MM.1S (cell line): Measurements from ENCODE around the gene LYSMD2.

Experiments
- DNase-seq: peaks from one replicate; pipeline ENCODE4 v3.0.0-alpha.2; 2015
- H2AFZ ChIP-seq: fragments of 300-600 bp; sonication (generic); 2 replicates; pipeline ENCODE4 v1.6.0; 2016; ENCODE audit warnings: antibody characterized with exemption, low read length
- H3F3A ChIP-seq: fragments of 300-600 bp; sonication (generic); 2 replicates; pipeline ENCODE4 v1.6.1; 2016; ENCODE audit warnings: mild to moderate bottlenecking, antibody characterized with exemption, low read length, moderate library complexity, mixed read lengths; ENCODE audit not compliant: insufficient read depth
- H3K27ac ChIP-seq: fragments of 300-600 bp; sonication (generic); 2 replicates; pipeline ENCODE4 v1.5.1; 2016; ENCODE audit warnings: mild to moderate bottlenecking, low read length
- H3K27me3 ChIP-seq: fragments of 300-600 bp; sonication (generic); replicated peaks from 2 replicates; pipeline ENCODE4 v1.6.0; 2016; ENCODE audit warnings: low read length; ENCODE audit not compliant: insufficient read depth
- H3K36me3 ChIP-seq: fragments of 300-600 bp; sonication (generic); replicated peaks from 2 replicates; pipeline ENCODE4 v1.6.1; 2016; ENCODE audit warnings: mild to moderate bottlenecking, low read length, mixed read lengths; ENCODE audit not compliant: insufficient read depth
- H3K4me1 ChIP-seq: fragments of 300-600 bp; sonication (generic); 2 replicates; pipeline ENCODE4 v1.6.1; 2016; ENCODE audit warnings: low read length, mixed read lengths
- H3K4me2 ChIP-seq: fragments of 300-600 bp; sonication (generic); 2 replicates; pipeline ENCODE4 v1.6.0; 2016; ENCODE audit warnings: low read depth, low read length
- H3K4me3 ChIP-seq: fragments of 300-600 bp; sonication (generic); 2 replicates; pipeline ENCODE4 v1.5.1; 2016; ENCODE audit warnings: low read length, mixed read lengths
- H3K79me2 ChIP-seq: fragments of 300-600 bp; sonication (generic); 2 replicates; pipeline ENCODE4 v1.6.1; 2016; ENCODE audit warnings: mixed run types, low read length, mixed read lengths
- H3K9ac ChIP-seq: fragments of 300-600 bp; sonication (generic); 2 replicates; pipeline ENCODE4 v1.6.1; 2016; ENCODE audit warnings: low read length, mixed read lengths
- H3K9me2 ChIP-seq: fragments of 300-600 bp; sonication (generic); replicated peaks from 2 replicates; pipeline ENCODE4 v1.6.1; 2016; ENCODE audit warnings: mild to moderate bottlenecking, low read length, mixed read lengths; ENCODE audit not compliant: insufficient read depth
- H3K9me3 ChIP-seq: fragments of 300-600 bp; sonication (generic); replicated peaks from 2 replicates; pipeline ENCODE4 v1.6.1; 2016; ENCODE audit warnings: mild to moderate bottlenecking, low read length, mixed read lengths; ENCODE audit not compliant: insufficient read depth
- H4K20me1 ChIP-seq: fragments of 300-600 bp; sonication (generic); 2 replicates; pipeline ENCODE4 v1.6.1; 2016; ENCODE audit warnings: mild to moderate bottlenecking, low read length, moderate library complexity, mixed read lengths; ENCODE audit not compliant: insufficient read depth
- CTCF ChIP-seq: fragments of 300-600 bp; sonication (generic); IDR thresholded peaks from 2 replicates; pipeline ENCODE4 v1.5.1; 2016; ENCODE audit warnings: antibody characterized with exemption, low read length, mixed read lengths
- EZH2 ChIP-seq: fragments of 300-600 bp; sonication (generic); optimal IDR thresholded peaks from 2 replicates; pipeline ENCODE3; 2017; ENCODE audit warnings: low read depth, mild to moderate bottlenecking, antibody characterized with exemption, low read length, mixed read lengths
- EZH2phosphoT487 ChIP-seq: fragments of 300-600 bp; sonication (generic); IDR thresholded peaks from 2 replicates; pipeline ENCODE4 v1.6.1; 2018; ENCODE audit warnings: antibody characterized with exemption, low read length

LYSMD2 gene

GRCh38 chr15:51757450-51757849, 20.0 kb upstream of the LYSMD2 start:
- no peak for DNase-seq
- Histone ChIP-seq H3K4me2 (no peak overlapping the region), H3K36me3 (no peaks in the 10 kb centered on the region), H3K9me2 (no peaks in the 10 kb centered on the region), H3K9ac (no peak overlapping the region), H4K20me1 (no peaks in the 10 kb centered on the region), H3F3A (no peaks in the 10 kb centered on the region), H3K4me1 (no peaks in the 10 kb centered on the region), H3K79me2 (no peaks in the 10 kb centered on the region), H2AFZ (no peak overlapping the region), H3K4me3 (no peak overlapping the region), H3K9me3 (no peaks in the 10 kb centered on the region), H3K27ac (no peak overlapping the region), H3K27me3 (peaks cover 7% of the 10 kb centered on the region; the same call in 1 of the 2 replicates)
- TF ChIP-seq EZH2phosphoT487, result no peak
- TF ChIP-seq EZH2, result no peak
- TF ChIP-seq CTCF, result no peak

- Histone ChIP-seq H3K27me3 (peaks cover 9% of the 10 kb centered on the region; the same call in 1 of the 2 replicates), H3K36me3 (no peaks in the 10 kb centered on the region), H4K20me1 (no peaks in the 10 kb centered on the region), H3F3A (no peaks in the 10 kb centered on the region), H3K27ac (no peak overlapping the region), H3K4me3 (no peak overlapping the region), H3K4me2 (no peak overlapping the region), H3K4me1 (no peaks in the 10 kb centered on the region), H2AFZ (no peak overlapping the region), H3K9me3 (no peaks in the 10 kb centered on the region), H3K9me2 (no peaks in the 10 kb centered on the region), H3K9ac (no peak overlapping the region), H3K79me2 (no peaks in the 10 kb centered on the region)
- TF ChIP-seq EZH2 (no peak), CTCF (no peak), EZH2phosphoT487 (no peak)
- no peak for DNase-seq
Measured at GRCh38 chr15:51756482-51756881, 19.0 kb upstream of the LYSMD2 start.

GRCh38 chr15:51755790-51756189, 18.3 kb upstream of the LYSMD2 start:
- Histone ChIP-seq H2AFZ (no peak overlapping the region), H3K79me2 (no peaks in the 10 kb centered on the region), H3K4me2 (no peak overlapping the region)

More at GRCh38 chr15:51755790-51756189, 18.3 kb upstream of the LYSMD2 start:
- Histone ChIP-seq H3K4me3 (no peak overlapping the region), H3K4me1 (no peaks in the 10 kb centered on the region), H3K27ac (no peak overlapping the region), H4K20me1 (no peaks in the 10 kb centered on the region), H3K36me3 (no peaks in the 10 kb centered on the region), H3F3A (no peaks in the 10 kb centered on the region), H3K9ac (no peak overlapping the region), H3K9me2 (no peaks in the 10 kb centered on the region), H3K27me3 (peaks cover 14% of the 10 kb centered on the region), H3K9me3 (no peaks in the 10 kb centered on the region)
- DNase-seq, result no peak
- no peak for TF ChIP-seq EZH2phosphoT487
- no peak for TF ChIP-seq CTCF
- no peak for TF ChIP-seq EZH2
